ENCODE measurements around the gene ITGA8.

DNA sequence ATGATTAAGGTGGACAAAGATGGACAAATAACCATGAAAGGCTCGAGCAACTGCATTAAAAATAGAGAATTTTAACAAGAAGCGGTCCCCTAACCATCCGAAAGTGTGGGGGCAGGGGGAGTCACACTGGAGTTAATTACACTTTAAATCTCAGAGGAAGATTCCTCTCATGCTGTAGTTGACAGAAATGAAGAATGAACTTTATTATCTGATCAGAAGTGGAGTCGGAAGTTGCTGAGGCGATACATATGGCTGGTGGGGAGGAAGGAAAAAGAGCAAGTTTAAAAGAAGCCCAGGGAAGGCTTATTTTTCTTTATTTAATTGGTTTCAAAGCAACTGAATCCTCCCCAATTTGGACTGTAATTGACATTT, 246.3 kb downstream of the ITGA8 start:
- TF ChIP-seq RBM22 (optimal IDR thresholded peaks at IDR 0.05; ENCODE audit: low read length), result no peak
- TF ChIP-seq MYNN (CRISPR knock-in tag; IDR thresholded peaks at IDR 0.05; ENCODE audit: low read depth), result no peak
- TF ChIP-seq ATF6 (CRISPR knock-in tag; conservative IDR thresholded peaks at IDR 0.05), result no peak
- TF ChIP-seq ZNF280B (CRISPR knock-in tag; IDR thresholded peaks at IDR 0.05; ENCODE audit: borderline replicate concordance), result no peak
- no peak for TF ChIP-seq U2AF1 (optimal IDR thresholded peaks at IDR 0.05; ENCODE audit: low read depth, low read length)
- TF ChIP-seq ZNF468 (CRISPR knock-in tag; IDR thresholded peaks at IDR 0.05), result no peak
- TF ChIP-seq ZNF224 (CRISPR knock-in tag; IDR thresholded peaks at IDR 0.05), result no peak
- no peak for TF ChIP-seq ZNF572 (CRISPR knock-in tag; IDR thresholded peaks at IDR 0.05)
- TF ChIP-seq GATAD2A (CRISPR knock-in tag; IDR thresholded peaks at IDR 0.05), result no peak
- no peak for TF ChIP-seq ZSCAN29 (CRISPR knock-in tag; conservative IDR thresholded peaks at IDR 0.05)
- no peak for TF ChIP-seq SOX13 (IDR thresholded peaks at IDR 0.05)
- TF ChIP-seq SOX13 (CRISPR knock-in tag; conservative IDR thresholded peaks at IDR 0.05 in 1 of 2, IDR thresholded peaks at IDR 0.05 in 1 of 2), result no peak
- TF ChIP-seq ZNF18 (CRISPR knock-in tag; IDR thresholded peaks at IDR 0.05; ENCODE audit: insufficient replicate concordance), result no peak
- TF ChIP-seq NCOR1 (IDR thresholded peaks at IDR 0.05; ENCODE audit: borderline replicate concordance, low read length), result no peak

Measured in HepG2 (cell line).